Esophagus muscularis mucosa (tissue), 3 donors: ENCODE results near the gene NOL7.

Source experiments
- POLR2AphosphoS5 ChIP-seq, 2 donors: sonication (generic); formaldehyde crosslinking; IDR thresholded peaks; one replicate each; pipeline ENCODE4 v1.6.1; 2017; ENCODE audit warnings: antibody characterized with exemption in 2 of 2
- TF ChIP-seq, protein P1 (sequence below), 3 experiments: fragments of 200-600 bp in 2 of 3; fragments of 450-650 bp in 1 of 3; sonication (generic) in 2 of 3; IDR thresholded peaks; one replicate each; pipeline ENCODE4 v1.5.1; 2017 to 2019; ENCODE audit warnings: antibody characterized with exemption in 3 of 3, mild to moderate bottlenecking in 2 of 3, moderate library complexity in 1 of 3

DNA sequence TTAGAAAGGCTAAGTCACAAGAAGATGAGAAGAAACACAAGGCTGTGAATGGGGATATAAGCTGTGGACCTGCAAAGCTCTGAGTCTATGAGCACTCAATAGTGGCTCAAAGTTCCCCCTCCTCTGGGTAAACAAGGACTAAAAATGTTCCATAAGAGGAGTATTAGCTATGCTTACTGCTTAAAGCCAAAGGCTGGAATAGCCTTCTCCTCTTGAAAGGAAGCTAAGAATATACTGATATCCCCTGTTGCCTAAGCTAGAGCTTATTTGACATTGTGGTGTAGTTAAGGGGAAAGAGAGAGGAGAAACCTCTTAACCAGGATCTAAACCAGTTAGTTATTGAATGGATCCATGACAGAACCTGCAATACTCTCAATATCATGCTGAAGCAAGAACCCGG lies 45.8 kb downstream of the NOL7 start:
- TF ChIP-seq, protein P1, sequence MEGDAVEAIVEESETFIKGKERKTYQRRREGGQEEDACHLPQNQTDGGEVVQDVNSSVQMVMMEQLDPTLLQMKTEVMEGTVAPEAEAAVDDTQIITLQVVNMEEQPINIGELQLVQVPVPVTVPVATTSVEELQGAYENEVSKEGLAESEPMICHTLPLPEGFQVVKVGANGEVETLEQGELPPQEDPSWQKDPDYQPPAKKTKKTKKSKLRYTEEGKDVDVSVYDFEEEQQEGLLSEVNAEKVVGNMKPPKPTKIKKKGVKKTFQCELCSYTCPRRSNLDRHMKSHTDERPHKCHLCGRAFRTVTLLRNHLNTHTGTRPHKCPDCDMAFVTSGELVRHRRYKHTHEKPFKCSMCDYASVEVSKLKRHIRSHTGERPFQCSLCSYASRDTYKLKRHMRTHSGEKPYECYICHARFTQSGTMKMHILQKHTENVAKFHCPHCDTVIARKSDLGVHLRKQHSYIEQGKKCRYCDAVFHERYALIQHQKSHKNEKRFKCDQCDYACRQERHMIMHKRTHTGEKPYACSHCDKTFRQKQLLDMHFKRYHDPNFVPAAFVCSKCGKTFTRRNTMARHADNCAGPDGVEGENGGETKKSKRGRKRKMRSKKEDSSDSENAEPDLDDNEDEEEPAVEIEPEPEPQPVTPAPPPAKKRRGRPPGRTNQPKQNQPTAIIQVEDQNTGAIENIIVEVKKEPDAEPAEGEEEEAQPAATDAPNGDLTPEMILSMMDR (IDR thresholded peaks at IDR 0.05) = no peak
- no peak for TF ChIP-seq POLR2AphosphoS5 (IDR thresholded peaks at IDR 0.05)
